ENCODE data around the gene TTC23.

TTC23 gene

GRCh38 chr15:99168601-99169580, 80.5 kb downstream of the TTC23 start:
- TF ChIP-seq FOXA1 (IDR thresholded peaks at IDR 0.05) (no peak), NFRKB (IDR thresholded peaks at IDR 0.05) (no peak), SUZ12 (IDR thresholded peaks at IDR 0.05) (no peak), ZNF384 (IDR thresholded peaks at IDR 0.05) (no peak)
- no peak for DNase-seq (ENCODE audit: extremely low spot score)
- ChIA-PET CTCF (no interaction called here), POLR2A (no interaction called here)

DNA sequence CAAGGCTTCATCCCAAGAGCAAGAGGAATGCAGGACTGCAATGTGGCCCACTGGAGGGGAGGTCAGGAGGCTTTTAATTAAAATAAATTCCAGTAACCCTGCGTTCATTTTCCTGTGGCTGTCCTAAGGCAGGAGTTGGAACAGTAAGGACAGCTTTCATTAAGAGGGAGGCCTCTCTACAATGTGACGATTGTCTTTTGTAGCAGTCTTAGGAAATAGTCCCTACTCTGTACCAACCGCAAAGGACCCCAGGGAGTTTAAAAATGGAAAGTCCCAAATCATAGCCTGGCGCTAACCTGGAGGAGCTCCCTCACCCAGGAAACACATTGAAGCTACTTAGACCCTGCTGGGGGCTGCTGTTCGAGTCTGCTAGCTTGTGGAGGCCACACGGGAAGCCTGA, 81.7 kb downstream of the TTC23 start:
- ChIA-PET POLR2A (no interaction called here), CTCF (interaction anchor here (1.2 kb wide), 1 partner anchor 11 kb away, joined by 3 read pairs; no protein-coding TSS in a partner anchor)
- no peak for DNase-seq (ENCODE audit: extremely low spot score)
- TF ChIP-seq LEF1 (IDR thresholded peaks at IDR 0.05; ENCODE audit: borderline replicate concordance) = no peak
- no peak for TF ChIP-seq FOXK2 (IDR thresholded peaks at IDR 0.05)
- TF ChIP-seq FOXM1 (IDR thresholded peaks at IDR 0.05; ENCODE audit: borderline replicate concordance) = no peak
- no peak for TF ChIP-seq HDGF (IDR thresholded peaks at IDR 0.05; ENCODE audit: borderline replicate concordance)
- TF ChIP-seq SP1 (IDR thresholded peaks at IDR 0.05) = no peak
- TF ChIP-seq, protein P1, sequence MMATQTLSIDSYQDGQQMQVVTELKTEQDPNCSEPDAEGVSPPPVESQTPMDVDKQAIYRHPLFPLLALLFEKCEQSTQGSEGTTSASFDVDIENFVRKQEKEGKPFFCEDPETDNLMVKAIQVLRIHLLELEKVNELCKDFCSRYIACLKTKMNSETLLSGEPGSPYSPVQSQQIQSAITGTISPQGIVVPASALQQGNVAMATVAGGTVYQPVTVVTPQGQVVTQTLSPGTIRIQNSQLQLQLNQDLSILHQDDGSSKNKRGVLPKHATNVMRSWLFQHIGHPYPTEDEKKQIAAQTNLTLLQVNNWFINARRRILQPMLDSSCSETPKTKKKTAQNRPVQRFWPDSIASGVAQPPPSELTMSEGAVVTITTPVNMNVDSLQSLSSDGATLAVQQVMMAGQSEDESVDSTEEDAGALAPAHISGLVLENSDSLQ (IDR thresholded peaks at IDR 0.05) = no peak
- TF ChIP-seq ARNT (IDR thresholded peaks at IDR 0.05) = no peak
- no peak for TF ChIP-seq NFRKB (IDR thresholded peaks at IDR 0.05)

DNA sequence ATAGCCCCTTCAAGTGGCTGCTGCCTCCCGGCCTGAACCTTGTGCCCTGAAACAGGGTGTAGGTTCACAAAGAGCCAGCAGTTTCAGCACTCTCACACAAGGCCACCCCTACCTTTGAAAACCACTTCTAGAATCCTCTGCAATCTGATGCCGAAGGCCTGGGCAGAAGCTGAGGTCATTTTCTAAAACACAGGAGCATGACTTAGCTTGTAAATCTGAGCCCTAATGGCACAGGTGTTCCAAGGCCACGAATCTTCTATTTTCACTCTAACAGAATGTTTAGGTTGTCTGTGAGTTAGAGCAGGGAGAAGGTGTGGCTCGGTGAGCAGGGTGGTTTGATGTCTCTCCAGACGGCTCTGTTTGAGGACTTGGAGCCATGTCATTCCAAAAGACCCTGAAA, 82.2 kb downstream of the TTC23 start:
- ChIA-PET CTCF (interaction anchor here (1.2 kb wide), 1 partner anchor 11 kb away, joined by 3 read pairs; no protein-coding TSS in a partner anchor), POLR2A (no interaction called here)
- TF ChIP-seq NFRKB (IDR thresholded peaks at IDR 0.05) = no peak
- no peak for TF ChIP-seq L3MBTL2 (conservative IDR thresholded peaks at IDR 0.05)
- no peak for TF ChIP-seq HDGF (IDR thresholded peaks at IDR 0.05; ENCODE audit: borderline replicate concordance)
- no peak for TF ChIP-seq ELF4 (IDR thresholded peaks at IDR 0.05)
- TF ChIP-seq FOXA1 (IDR thresholded peaks at IDR 0.05) = no peak
- TF ChIP-seq, protein P1 (IDR thresholded peaks at IDR 0.05) = no peak
- no peak for TF ChIP-seq FOXM1 (IDR thresholded peaks at IDR 0.05; ENCODE audit: borderline replicate concordance)
- TF ChIP-seq LEF1 (IDR thresholded peaks at IDR 0.05; ENCODE audit: borderline replicate concordance) = no peak
- TF ChIP-seq CTBP1 (IDR thresholded peaks at IDR 0.05; ENCODE audit: borderline replicate concordance) = no peak
- no peak for TF ChIP-seq SUZ12 (IDR thresholded peaks at IDR 0.05)
- TF ChIP-seq ZNF384 (IDR thresholded peaks at IDR 0.05) = no peak
- DNase-seq (ENCODE audit: extremely low spot score) = no peak

DNA sequence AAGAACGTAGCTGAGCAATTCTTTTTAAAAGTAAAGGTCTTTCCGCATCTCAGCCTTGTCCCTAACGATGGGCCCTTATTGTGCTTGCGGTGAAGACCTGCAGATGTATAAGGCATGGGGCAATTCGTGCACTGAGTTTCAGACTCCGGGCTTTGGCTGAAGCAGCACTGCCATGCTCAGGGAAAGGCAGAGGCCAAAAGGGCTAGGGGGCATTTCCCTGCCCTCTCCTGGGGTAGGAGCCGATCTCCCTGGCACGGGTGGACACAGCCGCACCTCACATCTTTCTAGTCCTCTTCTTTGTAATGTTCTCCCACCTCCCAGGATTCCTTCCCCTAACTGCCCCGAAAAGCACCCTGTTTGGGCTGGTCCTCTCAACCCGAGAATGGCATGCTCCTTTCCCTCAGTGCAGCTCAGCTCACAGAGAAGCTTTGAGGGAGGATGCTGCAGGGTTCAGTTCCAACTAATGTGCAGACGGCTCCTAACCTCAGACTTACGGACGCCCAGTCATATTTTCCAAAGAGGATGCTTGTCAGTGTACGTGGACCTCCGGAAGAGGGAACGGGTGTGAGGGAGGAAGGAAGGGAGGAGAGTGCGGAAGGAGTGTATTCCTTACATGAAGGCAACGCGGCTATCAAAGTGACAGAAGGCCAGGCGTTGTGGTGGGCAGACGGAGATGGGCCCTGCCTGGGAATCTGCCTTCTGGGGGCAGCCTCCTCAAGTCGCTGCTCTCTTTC, 83.3 kb downstream of the TTC23 start:
- CTCF ChIA-PET = no interaction called here
- POLR2A ChIA-PET = no interaction called here
- no peak for DNase-seq (ENCODE audit: extremely low spot score)
- no peak for TF ChIP-seq FOXK2 (IDR thresholded peaks at IDR 0.05)

DNA sequence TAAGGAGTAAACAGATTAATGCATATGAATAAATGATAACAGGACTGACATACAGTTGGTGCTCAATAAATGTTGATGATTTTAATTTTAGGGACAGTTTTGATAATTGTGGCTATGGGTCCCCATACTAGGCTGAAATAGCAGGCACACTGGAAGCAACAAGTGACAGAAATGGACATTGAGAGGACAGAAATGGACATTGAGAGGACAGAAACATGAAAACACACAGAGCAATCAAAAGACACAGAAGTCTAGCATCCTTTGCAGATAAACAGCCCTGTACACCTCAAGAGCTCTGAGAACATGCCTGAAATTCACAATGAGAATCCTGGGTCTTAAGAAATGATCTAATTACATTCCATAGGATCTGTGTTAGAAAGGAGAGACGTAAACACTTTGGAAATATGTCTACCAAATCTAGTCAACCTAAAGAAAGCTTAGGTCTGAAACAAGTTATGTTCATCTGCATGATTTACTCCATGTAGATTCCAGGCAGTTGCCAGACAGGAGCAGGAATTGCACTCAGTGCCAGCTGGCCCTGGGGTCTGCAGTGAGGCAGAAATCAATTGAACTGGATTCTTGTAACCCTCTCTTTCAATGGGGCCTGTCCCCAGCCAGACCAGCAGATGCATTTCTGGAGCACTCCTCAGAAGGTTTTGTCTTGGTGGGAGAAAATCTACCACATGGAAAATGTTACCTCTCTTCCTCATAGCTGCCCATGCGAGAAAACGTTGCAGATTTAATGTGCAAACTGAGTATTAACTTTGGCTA, 84.2 kb downstream of the TTC23 start:
- ChIA-PET CTCF (no interaction called here), POLR2A (no interaction called here)
- no peak for DNase-seq (ENCODE audit: extremely low spot score)
- no peak for TF ChIP-seq LEF1 (IDR thresholded peaks at IDR 0.05; ENCODE audit: borderline replicate concordance)
- no peak for TF ChIP-seq CTBP1 (IDR thresholded peaks at IDR 0.05; ENCODE audit: borderline replicate concordance)
- no peak for TF ChIP-seq SUZ12 (IDR thresholded peaks at IDR 0.05)

- ChIA-PET CTCF (no interaction called here), POLR2A (no interaction called here)
- DNase-seq (ENCODE audit: extremely low spot score) = no peak
Observed at GRCh38 chr15:99164119-99164518, 85.3 kb downstream of the TTC23 start.

More at GRCh38 chr15:99164119-99164518, 85.3 kb downstream of the TTC23 start:
- TF ChIP-seq FOXA1 (IDR thresholded peaks at IDR 0.05) = no peak
- no peak for TF ChIP-seq CTBP1 (IDR thresholded peaks at IDR 0.05; ENCODE audit: borderline replicate concordance)
- TF ChIP-seq LEF1 (IDR thresholded peaks at IDR 0.05; ENCODE audit: borderline replicate concordance) = no peak
- TF ChIP-seq FOXM1 (IDR thresholded peaks at IDR 0.05; ENCODE audit: borderline replicate concordance) = no peak
- TF ChIP-seq TARDBP (IDR thresholded peaks at IDR 0.05) = no peak
- no peak for TF ChIP-seq L3MBTL2 (conservative IDR thresholded peaks at IDR 0.05)
- TF ChIP-seq SP1 (IDR thresholded peaks at IDR 0.05) = no peak
- TF ChIP-seq NFRKB (IDR thresholded peaks at IDR 0.05) = no peak
- TF ChIP-seq SUZ12 (IDR thresholded peaks at IDR 0.05) = no peak
- TF ChIP-seq ARNT (IDR thresholded peaks at IDR 0.05) = no peak
- no peak for TF ChIP-seq FOXK2 (IDR thresholded peaks at IDR 0.05)
- TF ChIP-seq ELF4 (IDR thresholded peaks at IDR 0.05) = no peak
- TF ChIP-seq BHLHE40 (IDR thresholded peaks at IDR 0.05; ENCODE audit: borderline replicate concordance) = no peak
- TF ChIP-seq, protein P1 (IDR thresholded peaks at IDR 0.05) = no peak
- no peak for TF ChIP-seq ZNF384 (IDR thresholded peaks at IDR 0.05)
- no peak for TF ChIP-seq HDGF (IDR thresholded peaks at IDR 0.05; ENCODE audit: borderline replicate concordance)

All from HEK293T (cell line).